SK-N-SH (cell line): ENCODE measurements around the gene CPLANE2. TPM values are rescaled to one million over a fixed set of nuclear protein-coding genes. Genes with fewer than 3 reads are reported as not detected.
A peak's percentile ranks its signal among the peaks of the same experiment; 100 is the strongest.

ENCODE experiments used
- CTCF ChIA-PET: fragments of 300-600, 350-600 bp; formaldehyde crosslinking; extraction: SDS; loops from one replicate; lab custom pipeline; 2021; lab: Yijun Ruan, JAX
- POLR2A ChIA-PET: fragments of 350-600 bp; sonication (Branson Sonifier 250); formaldehyde crosslinking; extraction: SDS; loops from one replicate; lab custom pipeline; 2020; ENCODE audit warnings: antibody characterized with exemption, inconsistent platforms; lab: Yijun Ruan, JAX
- DNase-seq: peaks from one replicate; pipeline ENCODE4 v3.0.0; 2012
- H2AFZ ChIP-seq: fragments of 200-600 bp; sonication (generic); 2 replicates; pipeline ENCODE4 v1.8.1; 2016; ENCODE audit warnings: antibody characterized with exemption, mild to moderate bottlenecking, low read depth
- H3F3A ChIP-seq: fragments of 200-600 bp; sonication (generic); replicated peaks from 2 replicates; pipeline ENCODE3; 2016; ENCODE audit warnings: antibody characterized with exemption, mild to moderate bottlenecking; ENCODE audit not compliant: insufficient read depth
- H3K27ac ChIP-seq, 2 experiments: fragments of 200-500 bp in 1 of 2; fragments of 200-600 bp in 1 of 2; sonication (Bioruptor generic) in 1 of 2; sonication (generic), shearing (Covaris generic) in 1 of 2; 2 replicates each; pipeline versions ENCODE4 v1.5.1 to v1.6.1; 2014 to 2016; ENCODE audit warnings: low read depth in 2 of 2, inconsistent platforms in 1 of 2, low read length in 1 of 2, mild to moderate bottlenecking in 1 of 2, mixed read lengths in 1 of 2
- H3K27me3 ChIP-seq: fragments of 200-600 bp; sonication (generic), shearing (Covaris generic); 2 replicates; pipeline ENCODE4 v1.6.1; 2016; ENCODE audit warnings: mixed run types; ENCODE audit not compliant: insufficient read depth
- H3K36me3 ChIP-seq, 2 experiments: fragments of 200-500 bp in 1 of 2; fragments of 200-600 bp in 1 of 2; sonication (Bioruptor generic) in 1 of 2; sonication (generic) in 1 of 2; replicated peaks in 1 of 2; 2 replicates each; pipeline versions ENCODE3 to v1.5.1; 2014 to 2016; ENCODE audit warnings: low read length in 1 of 2, mild to moderate bottlenecking in 1 of 2; ENCODE audit not compliant: insufficient read depth in 2 of 2, control insufficient read depth in 1 of 2
- H3K4me1 ChIP-seq, 2 experiments: fragments of 200-500 bp in 1 of 2; fragments of 200-600 bp in 1 of 2; sonication (Bioruptor generic) in 1 of 2; sonication (generic), shearing (Covaris generic) in 1 of 2; 2 replicates each; pipeline versions ENCODE4 v1.5.1 to v1.6.1; 2014 to 2016; ENCODE audit warnings: low read depth in 1 of 2, low read length in 1 of 2, mixed run types in 1 of 2; ENCODE audit not compliant: insufficient read depth in 2 of 2, control insufficient read depth in 1 of 2
- H3K4me2 ChIP-seq: fragments of 200-600 bp; sonication (generic), shearing (Covaris generic); 2 replicates; pipeline ENCODE4 v1.6.1; 2017; ENCODE audit warnings: mixed run types
- H3K4me3 ChIP-seq, 2 experiments: fragments of 200-500 bp in 1 of 2; fragments of 200-600 bp in 1 of 2; sonication (Bioruptor generic) in 1 of 2; sonication (generic), shearing (Covaris generic) in 1 of 2; 2 replicates each; pipeline versions ENCODE4 v1.5.1 to v1.8.1; 2014 to 2016; ENCODE audit warnings: low read depth in 2 of 2, inconsistent platforms in 1 of 2, low read length in 1 of 2, mild to moderate bottlenecking in 1 of 2, mixed read lengths in 1 of 2, moderate library complexity in 1 of 2
- H3K79me2 ChIP-seq: fragments of 200-600 bp; sonication (generic); 2 replicates; pipeline ENCODE4 v1.8.1; 2017; ENCODE audit warnings: mild to moderate bottlenecking; ENCODE audit not compliant: insufficient read depth
- H3K9ac ChIP-seq: fragments of 200-600 bp; sonication (generic); 2 replicates; pipeline ENCODE4 v1.6.1; 2017; ENCODE audit warnings: mixed run types
- H3K9me2 ChIP-seq: fragments of 200-600 bp; sonication (generic); 2 replicates; pipeline ENCODE4 v1.6.1; 2017; ENCODE audit warnings: mixed run types
- H3K9me3 ChIP-seq: fragments of 200-600 bp; sonication (generic); 2 replicates; pipeline ENCODE4 v1.6.1; 2017; ENCODE audit warnings: mixed run types, mild to moderate bottlenecking, moderate library complexity
- H4K20me1 ChIP-seq: fragments of 200-600 bp; sonication (generic); 2 replicates; pipeline ENCODE4 v1.6.1; 2017; ENCODE audit warnings: mild to moderate bottlenecking, mixed run types; ENCODE audit not compliant: insufficient read depth
- CHD2 ChIP-seq: fragments of 150-350 bp; IDR thresholded peaks from 2 replicates; pipeline ENCODE4 v1.6.1; 2018; ENCODE audit warnings: low read length; ENCODE audit not compliant: partially characterized antibody
- ELF1 ChIP-seq: IDR thresholded peaks from 2 replicates; pipeline ENCODE4 v1.4.0; 2012
- EP300 ChIP-seq, 2 experiments: IDR thresholded peaks; 2 replicates each; pipeline versions ENCODE4 v1.4.0 to v1.6.1; 2012; ENCODE audit warnings: borderline replicate concordance in 1 of 2, low read depth in 1 of 2, low read length in 1 of 2
- EZH2phosphoT487 ChIP-seq: fragments of 200-600 bp; sonication (generic); IDR thresholded peaks from 2 replicates; pipeline ENCODE4 v1.6.1; 2017; ENCODE audit warnings: low read depth, mixed run types, mild to moderate bottlenecking, antibody characterized with exemption, moderate library complexity, borderline replicate concordance
- FOSL2 ChIP-seq: IDR thresholded peaks from 2 replicates; pipeline ENCODE4 v1.4.0; 2012; ENCODE audit warnings: low read depth, mild to moderate bottlenecking, moderate library complexity, borderline replicate concordance
- FOXJ3 ChIP-seq: sonication (generic); formaldehyde crosslinking; IDR thresholded peaks from 2 replicates; pipeline ENCODE4 v1.5.1; 2020; ENCODE audit warnings: mild to moderate bottlenecking, missing genetic modification reagents
- FOXM1 ChIP-seq: IDR thresholded peaks from 2 replicates; pipeline ENCODE4 v1.4.0; 2012; ENCODE audit warnings: low read depth, mild to moderate bottlenecking
- GABPA ChIP-seq: IDR thresholded peaks from 2 replicates; pipeline ENCODE4 v1.4.0; 2012; ENCODE audit warnings: low read depth, mild to moderate bottlenecking
- GATA2 ChIP-seq: sonication (generic); formaldehyde crosslinking; IDR thresholded peaks from 2 replicates; pipeline ENCODE4 v1.5.0; 2020; ENCODE audit warnings: mild to moderate bottlenecking, missing genetic modification reagents
- JUND ChIP-seq: IDR thresholded peaks from 2 replicates; pipeline ENCODE4 v1.4.0; 2012
- NFIC ChIP-seq: IDR thresholded peaks from 2 replicates; pipeline ENCODE4 v1.4.0; 2012; ENCODE audit warnings: borderline replicate concordance
- PBX3 ChIP-seq: IDR thresholded peaks from 2 replicates; pipeline ENCODE4; 2012
- RFX5 ChIP-seq: IDR thresholded peaks from 2 replicates; pipeline ENCODE4 v1.6.1; 2012; ENCODE audit warnings: mild to moderate bottlenecking, improper control_type of control experiment, low read length
- TAF1 ChIP-seq: IDR thresholded peaks from 2 replicates; pipeline ENCODE4 v1.6.1; 2012; ENCODE audit warnings: low read depth, mild to moderate bottlenecking, low read length, moderate library complexity, borderline replicate concordance
- WGBS: methylation state at CpG from one replicate; pipeline ENCODE4 v1.1.6; 2017; ENCODE audit warnings: low lambda C conversion rate; 5-methylcytosine and 5-hydroxymethylcytosine counted together
- polyA plus RNA-seq, 3 experiments: library from polyadenylated mRNA; depleted of rRNA; stranded (reverse); fragments of >200 nt; gene quantifications; 2 replicates each; pipeline ENCODE4 v1.2.3, GENCODE V29; 2012
- TF ChIP-seq, protein P1 (sequence below): IDR thresholded peaks from 2 replicates; pipeline ENCODE4 v1.6.1; 2012; ENCODE audit warnings: mild to moderate bottlenecking, low read depth, low read length, moderate library complexity
- TF ChIP-seq, protein P2 (sequence below): IDR thresholded peaks from 2 replicates; pipeline ENCODE4 v1.4.0; 2012; ENCODE audit warnings: low read depth, borderline replicate concordance
- TF ChIP-seq, protein P3 (sequence below): fragments of 150-350 bp; IDR thresholded peaks from 2 replicates; pipeline ENCODE4 v1.6.1; 2016; ENCODE audit warnings: mild to moderate bottlenecking, low read depth, low read length

Gene CPLANE2
- polyA plus RNA-seq, 1 of the 3 experiments (the other 2 are of a cell fraction), result 8.6 TPM

DNA sequence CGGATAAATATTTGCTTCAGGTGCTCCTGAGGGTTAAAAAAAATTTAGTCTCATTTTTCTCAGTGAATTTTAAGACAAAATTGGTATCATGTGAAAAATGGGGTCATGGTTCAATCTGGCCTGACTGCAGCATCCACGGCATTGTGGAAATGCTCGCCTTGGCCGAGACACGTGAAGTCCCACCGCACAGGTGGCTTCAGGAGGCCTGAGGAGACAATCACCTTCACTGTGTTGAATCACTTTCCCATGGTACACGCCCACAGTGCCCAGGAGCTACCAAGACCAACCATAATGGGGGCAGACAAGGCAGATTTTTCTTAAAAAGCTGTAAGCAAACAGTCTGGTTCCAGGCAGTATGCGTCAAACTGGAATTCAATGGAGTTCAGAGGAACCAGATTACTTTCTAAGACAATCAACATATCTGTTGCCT lies 11.0 kb upstream of the CPLANE2 start (continued):
- TF ChIP-seq, protein P1, sequence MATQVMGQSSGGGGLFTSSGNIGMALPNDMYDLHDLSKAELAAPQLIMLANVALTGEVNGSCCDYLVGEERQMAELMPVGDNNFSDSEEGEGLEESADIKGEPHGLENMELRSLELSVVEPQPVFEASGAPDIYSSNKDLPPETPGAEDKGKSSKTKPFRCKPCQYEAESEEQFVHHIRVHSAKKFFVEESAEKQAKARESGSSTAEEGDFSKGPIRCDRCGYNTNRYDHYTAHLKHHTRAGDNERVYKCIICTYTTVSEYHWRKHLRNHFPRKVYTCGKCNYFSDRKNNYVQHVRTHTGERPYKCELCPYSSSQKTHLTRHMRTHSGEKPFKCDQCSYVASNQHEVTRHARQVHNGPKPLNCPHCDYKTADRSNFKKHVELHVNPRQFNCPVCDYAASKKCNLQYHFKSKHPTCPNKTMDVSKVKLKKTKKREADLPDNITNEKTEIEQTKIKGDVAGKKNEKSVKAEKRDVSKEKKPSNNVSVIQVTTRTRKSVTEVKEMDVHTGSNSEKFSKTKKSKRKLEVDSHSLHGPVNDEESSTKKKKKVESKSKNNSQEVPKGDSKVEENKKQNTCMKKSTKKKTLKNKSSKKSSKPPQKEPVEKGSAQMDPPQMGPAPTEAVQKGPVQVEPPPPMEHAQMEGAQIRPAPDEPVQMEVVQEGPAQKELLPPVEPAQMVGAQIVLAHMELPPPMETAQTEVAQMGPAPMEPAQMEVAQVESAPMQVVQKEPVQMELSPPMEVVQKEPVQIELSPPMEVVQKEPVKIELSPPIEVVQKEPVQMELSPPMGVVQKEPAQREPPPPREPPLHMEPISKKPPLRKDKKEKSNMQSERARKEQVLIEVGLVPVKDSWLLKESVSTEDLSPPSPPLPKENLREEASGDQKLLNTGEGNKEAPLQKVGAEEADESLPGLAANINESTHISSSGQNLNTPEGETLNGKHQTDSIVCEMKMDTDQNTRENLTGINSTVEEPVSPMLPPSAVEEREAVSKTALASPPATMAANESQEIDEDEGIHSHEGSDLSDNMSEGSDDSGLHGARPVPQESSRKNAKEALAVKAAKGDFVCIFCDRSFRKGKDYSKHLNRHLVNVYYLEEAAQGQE, result no peak
- TF ChIP-seq FOXM1 (no peak), NFIC (no peak), CHD2 (no peak), JUND (no peak), GATA2 (no peak), GABPA (no peak), PBX3 (no peak)

- Histone ChIP-seq H3K9me3 (no peaks in the 10 kb centered on the region), H3K4me2 (no peak overlapping the region), H4K20me1 (no peaks in the 10 kb centered on the region), H3F3A (peaks cover 8% of the 10 kb centered on the region), H3K79me2 (no peaks in the 10 kb centered on the region), H3K36me3 (peaks cover 7 to 31% of the 10 kb centered on the region in 2 experiments), H2AFZ (no peak overlapping the region), H3K27ac (peak overlapping the region; percentile 70 to 99; a peak in 3 of 4 replicates), H3K4me1 (peaks cover 23 to 53% of the 10 kb centered on the region in 2 experiments), H3K27me3 (no peaks in the 10 kb centered on the region), H3K4me3 (no peak overlapping the region), H3K9ac (no peak overlapping the region), H3K9me2 (no peaks in the 10 kb centered on the region)
- TF ChIP-seq CHD2, result no peak
- TF ChIP-seq EP300 (IDR thresholded peaks at IDR 0.05; ENCODE audit: borderline replicate concordance in 1 of 2, low read depth in 1 of 2, low read length in 1 of 2), result no peak
- TF ChIP-seq TAF1, result no peak
- no peak for TF ChIP-seq GATA2
- TF ChIP-seq FOXJ3 (CRISPR knock-in tag), result no peak
- no peak for TF ChIP-seq RFX5
- TF ChIP-seq ELF1, result no peak
- TF ChIP-seq, protein P2, sequence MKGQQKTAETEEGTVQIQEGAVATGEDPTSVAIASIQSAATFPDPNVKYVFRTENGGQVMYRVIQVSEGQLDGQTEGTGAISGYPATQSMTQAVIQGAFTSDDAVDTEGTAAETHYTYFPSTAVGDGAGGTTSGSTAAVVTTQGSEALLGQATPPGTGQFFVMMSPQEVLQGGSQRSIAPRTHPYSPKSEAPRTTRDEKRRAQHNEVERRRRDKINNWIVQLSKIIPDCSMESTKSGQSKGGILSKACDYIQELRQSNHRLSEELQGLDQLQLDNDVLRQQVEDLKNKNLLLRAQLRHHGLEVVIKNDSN, result no peak
- TF ChIP-seq GABPA, result no peak
- TF ChIP-seq, protein P3, sequence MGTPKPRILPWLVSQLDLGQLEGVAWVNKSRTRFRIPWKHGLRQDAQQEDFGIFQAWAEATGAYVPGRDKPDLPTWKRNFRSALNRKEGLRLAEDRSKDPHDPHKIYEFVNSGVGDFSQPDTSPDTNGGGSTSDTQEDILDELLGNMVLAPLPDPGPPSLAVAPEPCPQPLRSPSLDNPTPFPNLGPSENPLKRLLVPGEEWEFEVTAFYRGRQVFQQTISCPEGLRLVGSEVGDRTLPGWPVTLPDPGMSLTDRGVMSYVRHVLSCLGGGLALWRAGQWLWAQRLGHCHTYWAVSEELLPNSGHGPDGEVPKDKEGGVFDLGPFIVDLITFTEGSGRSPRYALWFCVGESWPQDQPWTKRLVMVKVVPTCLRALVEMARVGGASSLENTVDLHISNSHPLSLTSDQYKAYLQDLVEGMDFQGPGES, result no peak
- no peak for TF ChIP-seq EZH2phosphoT487
- TF ChIP-seq NFIC, result no peak
- TF ChIP-seq FOSL2, result no peak
- no peak for TF ChIP-seq PBX3
- ChIA-PET CTCF (interaction anchor here (0.6 to 3.0 kb wide), 13 partner anchors 8 to 174 kb away, joined by 3 to 28 read pairs (median 5); partner anchors contain the start of genes CPLANE2, FAM131C and FBXO42), POLR2A (interaction anchor here (1.2 kb wide), 2 partner anchors 30 to 116 kb away, joined by 4 to 5 read pairs; no protein-coding TSS in a partner anchor)
- WGBS, result 91% methylated on average over 2 of the region's 2 CpGs
- DNase-seq, result no peak
Measured at GRCh38 chr1:16247441-16247840, 10.5 kb upstream of the CPLANE2 start.
